HAP-1 (cell line): ENCODE data around the gene DXO.

Source experiments
- DNase-seq, 2 experiments: peaks; one replicate each; pipeline ENCODE4 v3.0.0-alpha.2; 2016 to 2020; ENCODE audit warnings: low spot score in 2 of 2
- H3K27me3 ChIP-seq: fragments of 250-450 bp; sonication (Bioruptor Pico); 2 replicates; pipeline ENCODE4 v1.5.1; 2020; ENCODE audit warnings: low read depth, mild to moderate bottlenecking, moderate library complexity
- H3K36me3 ChIP-seq: fragments of 250-450 bp; sonication (Bioruptor Pico); replicated peaks from 2 replicates; pipeline ENCODE4 v1.5.1; 2020; ENCODE audit warnings: mild to moderate bottlenecking
- H3K4me1 ChIP-seq: fragments of 250-450 bp; sonication (Bioruptor Pico); 2 replicates; pipeline ENCODE4 v1.5.1; 2020; ENCODE audit warnings: mild to moderate bottlenecking
- H3K4me3 ChIP-seq: fragments of 250-450 bp; sonication (Bioruptor Pico); 2 replicates; pipeline ENCODE4 v1.5.1; 2020; ENCODE audit warnings: mild to moderate bottlenecking, moderate library complexity
- H3K9me3 ChIP-seq: fragments of 250-450 bp; sonication (Bioruptor Pico); 2 replicates; pipeline ENCODE4 v1.5.1; 2020; ENCODE audit warnings: mild to moderate bottlenecking, moderate library complexity
- in situ Hi-C: fragments of 300-500 bp; cut with MboI; formaldehyde crosslinking; loops from 3 replicates; pipeline ENCODE4 v1.14.3; 2020; ENCODE audit warnings: low sequenced_read_pairs, inconsistent platforms, mixed read lengths

The DXO gene

GRCh38 chr6:31958741-31959739 is 12.9 kb downstream of the DXO start, which contains the start of the genes NELFE and SKIC2:
Gene NELFE, minus strand, starts transcription at chr6:31958971. Its CDS starts 525 bp downstream, at chr6:31958446.
Gene SKIC2, plus strand, starts transcription at chr6:31959175. Its CDS starts 18 bp downstream, at chr6:31959193.
- Histone ChIP-seq H3K36me3 (peaks cover 59% of the 10 kb centered on the region), H3K27me3 (no peaks in the 10 kb centered on the region), H3K4me1 (peaks cover 11% of the 10 kb centered on the region), H3K9me3 (no peaks in the 10 kb centered on the region), H3K4me3 (peak within 1 kb of the TSS; percentile 88)
- in situ Hi-C loops, result no loop called here
- DNase-seq, result peak; percentile 92 to 98

- peaks cover 11% of the 10 kb centered on the region for H3K4me1 ChIP-seq
- no peak for DNase-seq
- H3K9me3 ChIP-seq, result no peaks in the 10 kb centered on the region
- H3K27me3 ChIP-seq, result no peaks in the 10 kb centered on the region
- peaks cover 62% of the 10 kb centered on the region for H3K36me3 ChIP-seq
- H3K4me3 ChIP-seq, result peak overlapping the region; percentile 88
- in situ Hi-C loops, result no loop called here
These were observed 13.6 kb downstream of the DXO start for GRCh38 chr6:31958412-31958740.

GRCh38 chr6:31956796-31957195 is 15.1 kb downstream of the DXO start:
- H3K4me3 ChIP-seq, result no peak overlapping the region
- peaks cover 68% of the 10 kb centered on the region for H3K36me3 ChIP-seq
- DNase-seq, result no peak
- H3K9me3 ChIP-seq, result no peaks in the 10 kb centered on the region
- H3K4me1 ChIP-seq, result peaks cover 11% of the 10 kb centered on the region
- in situ Hi-C loops, result no loop called here
- H3K27me3 ChIP-seq, result no peaks in the 10 kb centered on the region

- peaks cover 9% of the 10 kb centered on the region for H3K4me1 ChIP-seq
- in situ Hi-C loops, result loop anchor here (5.0 kb wide), 1 partner anchor 47 kb away; no protein-coding TSS in a partner anchor
- H3K4me3 ChIP-seq, result no peak overlapping the region
- no peak for DNase-seq
- H3K9me3 ChIP-seq, result no peaks in the 10 kb centered on the region
- no peaks in the 10 kb centered on the region for H3K27me3 ChIP-seq
- peaks cover 59% of the 10 kb centered on the region for H3K36me3 ChIP-seq
These were observed 17.4 kb downstream of the DXO start for GRCh38 chr6:31954511-31954910.

- Histone ChIP-seq H3K4me1 (peaks cover 4% of the 10 kb centered on the region), H3K27me3 (no peaks in the 10 kb centered on the region), H3K9me3 (no peaks in the 10 kb centered on the region), H3K4me3 (no peak overlapping the region), H3K36me3 (peaks cover 58% of the 10 kb centered on the region)
- no peak for DNase-seq
- in situ Hi-C loops, result loop anchor here (5.0 kb wide), 1 partner anchor 46 kb away; no protein-coding TSS in a partner anchor
These were observed 19.0 kb downstream of the DXO start for GRCh38 chr6:31952890-31953289.

GRCh38 chr6:31952140-31952805 is 19.7 kb downstream of the DXO start:
- Histone ChIP-seq H3K4me1 (no peaks in the 10 kb centered on the region), H3K9me3 (no peaks in the 10 kb centered on the region), H3K36me3 (peaks cover 55% of the 10 kb centered on the region), H3K4me3 (no peak overlapping the region), H3K27me3 (no peaks in the 10 kb centered on the region)
- DNase-seq, result peak; percentile 28 to 62
- in situ Hi-C loops, result loop anchor here (5.0 kb wide), 1 partner anchor 45 kb away; no protein-coding TSS in a partner anchor

GRCh38 chr6:31949926-31950548 is 21.9 kb downstream of the DXO start:
- no peaks in the 10 kb centered on the region for H3K9me3 ChIP-seq
- in situ Hi-C loops, result loop anchor here (5.0 kb wide), 1 partner anchor 43 kb away; no protein-coding TSS in a partner anchor
- no peak overlapping the region for H3K4me3 ChIP-seq
- no peak for DNase-seq
- no peaks in the 10 kb centered on the region for H3K27me3 ChIP-seq
- peaks cover 40% of the 10 kb centered on the region for H3K36me3 ChIP-seq
- H3K4me1 ChIP-seq, result no peaks in the 10 kb centered on the region

GRCh38 chr6:31948753-31949413 is 23.1 kb downstream of the DXO start:
- in situ Hi-C loops, result no loop called here
- Histone ChIP-seq H3K36me3 (peaks cover 28% of the 10 kb centered on the region), H3K4me3 (no peak overlapping the region), H3K27me3 (peaks cover 4% of the 10 kb centered on the region; the same call in 1 of the 2 replicates), H3K4me1 (no peaks in the 10 kb centered on the region), H3K9me3 (no peaks in the 10 kb centered on the region)
- DNase-seq, result no peak

- Histone ChIP-seq H3K27me3 (peaks cover 10% of the 10 kb centered on the region), H3K4me3 (no peak overlapping the region), H3K4me1 (no peaks in the 10 kb centered on the region), H3K9me3 (no peaks in the 10 kb centered on the region), H3K36me3 (peaks cover 22% of the 10 kb centered on the region)
- DNase-seq, result no peak
- in situ Hi-C loops, result no loop called here
These were observed 23.6 kb downstream of the DXO start for GRCh38 chr6:31948306-31948705.

GRCh38 chr6:31947864-31948263 is 24.1 kb downstream of the DXO start:
- Histone ChIP-seq H3K27me3 (peaks cover 14% of the 10 kb centered on the region), H3K4me1 (no peaks in the 10 kb centered on the region), H3K36me3 (peaks cover 18% of the 10 kb centered on the region), H3K9me3 (no peaks in the 10 kb centered on the region), H3K4me3 (no peak overlapping the region)
- in situ Hi-C loops, result no loop called here
- DNase-seq, result no peak

GRCh38 chr6:31947070-31947675 is 24.8 kb downstream of the DXO start:
- H3K4me3 ChIP-seq, result no peak overlapping the region
- no peak for DNase-seq
- H3K9me3 ChIP-seq, result no peaks in the 10 kb centered on the region
- H3K4me1 ChIP-seq, result no peaks in the 10 kb centered on the region
- in situ Hi-C loops, result no loop called here
- H3K36me3 ChIP-seq, result peaks cover 11% of the 10 kb centered on the region
- peaks cover 21% of the 10 kb centered on the region for H3K27me3 ChIP-seq

- Histone ChIP-seq H3K4me1 (no peaks in the 10 kb centered on the region), H3K9me3 (no peaks in the 10 kb centered on the region), H3K36me3 (peaks cover 4% of the 10 kb centered on the region), H3K27me3 (peaks cover 21% of the 10 kb centered on the region), H3K4me3 (no peak overlapping the region)
- in situ Hi-C loops, result no loop called here
- no peak for DNase-seq
These were observed 25.5 kb downstream of the DXO start for GRCh38 chr6:31946370-31946885.
